Cerebellar nuclear complex (tissue), 1 donor: ENCODE data around the gene UBE2D4.

Source experiments
- DNase-seq, 2 experiments: peaks; one replicate each; lab custom pipeline; 2025; lab: John Stamatoyannopoulos, UW

Gene UBE2D4

GRCh38 chr7:43906331-43907010 is 19.8 kb upstream of the UBE2D4 start, which contains the start of gene URGCP:
TSS of gene URGCP (minus strand) at chr7:43906596. CDS start at chr7:43906575, 21 bp downstream.
- no peak for DNase-seq

GRCh38 chr7:43914795-43915194 is 11.4 kb upstream of the UBE2D4 start:
- no peak for DNase-seq

- no peak for DNase-seq
These were observed 10.3 kb upstream of the UBE2D4 start for GRCh38 chr7:43915907-43916306.

- no peak for DNase-seq
These were observed 4.8 kb upstream of the UBE2D4 start for GRCh38 chr7:43921423-43921822.

- DNase-seq = no peak
These were observed 3.5 kb upstream of the UBE2D4 start for GRCh38 chr7:43922726-43923125.

- no peak for DNase-seq
These were observed 525 bp downstream of the UBE2D4 start for GRCh38 chr7:43926798-43927123.

GRCh38 chr7:43927810-43928209 is 1.6 kb downstream of the UBE2D4 start:
- no peak for DNase-seq

GRCh38 chr7:43929529-43930457 is 3.6 kb downstream of the UBE2D4 start:
- DNase-seq = no peak

- no peak for DNase-seq
These were observed 5.1 kb downstream of the UBE2D4 start for GRCh38 chr7:43931346-43931745.

GRCh38 chr7:43933902-43934560 is 7.8 kb downstream of the UBE2D4 start:
- DNase-seq = no peak

- no peak for DNase-seq
These were observed 11.2 kb downstream of the UBE2D4 start for GRCh38 chr7:43937444-43937843.

- no peak for DNase-seq
These were observed 12.8 kb downstream of the UBE2D4 start for GRCh38 chr7:43938892-43939482.

GRCh38 chr7:43942250-43942649 is 16.0 kb downstream of the UBE2D4 start:
- DNase-seq = no peak

GRCh38 chr7:43942997-43943396 is 16.8 kb downstream of the UBE2D4 start:
- no peak for DNase-seq

GRCh38 chr7:43943417-43944187 is 17.4 kb downstream of the UBE2D4 start:
- no peak for DNase-seq

- no peak for DNase-seq
These were observed 18.1 kb downstream of the UBE2D4 start for GRCh38 chr7:43944286-43944685.

- DNase-seq = no peak
These were observed 25.8 kb downstream of the UBE2D4 start for GRCh38 chr7:43952028-43952427.

GRCh38 chr7:43953071-43953470 is 26.8 kb downstream of the UBE2D4 start:
- DNase-seq = no peak

- DNase-seq = peak; percentile 59 to 78
These were observed 28.4 kb downstream of the UBE2D4 start for GRCh38 chr7:43954524-43955228.

- DNase-seq = no peak
These were observed 29.8 kb downstream of the UBE2D4 start for GRCh38 chr7:43956027-43956426.

- DNase-seq = no peak
These were observed 34.7 kb downstream of the UBE2D4 start for GRCh38 chr7:43960933-43961332.
